GM19351 (cell line): Measurements from ENCODE around the gene MED9.
"Not testable (repeated sequence)": the region's sequence is repeated elsewhere in the genome, so short reads cannot be mapped to it uniquely, and the experiment has no call there.

Source experiments
- ATAC-seq: cut with Tn5 transposase; IDR thresholded peaks from one replicate; pipeline ENCODE4 v1.9.1; 2021; ENCODE audit warnings: mild to moderate bottlenecking, moderate library complexity; ENCODE audit not compliant: unreplicated experiment

Gene MED9

GRCh38 chr17:17454700-17455099 lies 22.1 kb upstream of the MED9 start:
- ATAC-seq: not testable (repeated sequence)

GRCh38 chr17:17455173-17455572 lies 21.6 kb upstream of the MED9 start:
- no peak for ATAC-seq

GRCh38 chr17:17456251-17456650 lies 20.5 kb upstream of the MED9 start:
- ATAC-seq: no peak

- no peak for ATAC-seq
Measured at GRCh38 chr17:17457680-17458079, 19.1 kb upstream of the MED9 start.

GRCh38 chr17:17460038-17460437 lies 16.8 kb upstream of the MED9 start:
- no peak for ATAC-seq

- no peak for ATAC-seq
Measured at GRCh38 chr17:17462048-17462824, 14.6 kb upstream of the MED9 start.

GRCh38 chr17:17463821-17464220 lies 13.0 kb upstream of the MED9 start:
- no peak for ATAC-seq

- ATAC-seq: not testable (repeated sequence)
Measured at GRCh38 chr17:17465878-17466277, 10.9 kb upstream of the MED9 start.

- ATAC-seq: no peak
Measured at GRCh38 chr17:17466511-17466910, 10.3 kb upstream of the MED9 start.

GRCh38 chr17:17467016-17467415 lies 9.8 kb upstream of the MED9 start:
- no peak for ATAC-seq

GRCh38 chr17:17467720-17468119 lies 9.1 kb upstream of the MED9 start:
- ATAC-seq: no peak

- ATAC-seq: no peak
Measured at GRCh38 chr17:17468217-17469010, 8.4 kb upstream of the MED9 start.

- ATAC-seq: no peak
Measured at GRCh38 chr17:17469358-17469757, 7.4 kb upstream of the MED9 start.

- ATAC-seq: no peak
Measured at GRCh38 chr17:17469996-17470395, 6.8 kb upstream of the MED9 start.

- no peak for ATAC-seq
Measured at GRCh38 chr17:17472333-17472920, 4.4 kb upstream of the MED9 start.

GRCh38 chr17:17474341-17474740 lies 2.5 kb upstream of the MED9 start:
- ATAC-seq: no peak

- ATAC-seq: no peak
Measured at GRCh38 chr17:17479209-17479608, 2.4 kb downstream of the MED9 start.

- ATAC-seq: no peak
Measured at GRCh38 chr17:17480593-17481148, 3.9 kb downstream of the MED9 start.

- no peak for ATAC-seq
Measured at GRCh38 chr17:17481860-17482259, 5.1 kb downstream of the MED9 start.

GRCh38 chr17:17484451-17484899 lies 7.7 kb downstream of the MED9 start:
- no peak for ATAC-seq

- no peak for ATAC-seq
Measured at GRCh38 chr17:17485420-17485819, 8.6 kb downstream of the MED9 start.
